Measurements from ENCODE around the gene NFS1.

The NFS1 gene

DNA sequence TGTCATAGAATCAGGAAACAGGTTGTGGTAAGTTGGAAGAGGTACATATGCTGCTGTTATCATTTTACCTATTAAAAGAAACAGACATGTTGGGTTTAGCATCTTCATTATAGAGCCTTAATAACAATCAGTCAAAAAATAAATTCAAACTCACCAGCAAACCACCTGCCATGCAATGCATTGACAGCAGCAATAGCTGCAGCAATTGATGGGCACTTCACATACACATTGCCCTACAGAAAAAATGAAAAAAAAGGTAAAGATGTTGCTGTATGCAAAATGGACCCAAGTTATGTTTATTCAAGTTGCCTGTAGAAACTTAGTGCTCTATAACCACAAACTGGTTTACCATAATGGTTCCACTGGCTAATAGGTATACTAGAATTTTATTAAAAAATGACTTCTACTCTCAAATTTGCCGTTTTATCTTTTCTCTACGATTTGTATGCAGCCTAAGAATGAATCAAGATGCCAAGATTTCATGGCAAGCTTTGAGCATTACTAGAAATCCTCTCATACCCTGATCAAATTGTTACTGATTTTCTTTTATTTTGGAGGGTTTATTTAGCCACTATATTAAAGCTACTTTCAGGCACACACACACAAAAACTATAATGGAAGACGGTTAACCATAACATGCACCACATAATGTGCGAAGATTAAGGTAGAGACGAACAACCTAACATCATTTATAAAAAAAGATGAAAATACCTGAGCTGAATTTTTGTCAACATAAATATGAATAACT, 5.5 kb upstream of the NFS1 start:
- no peak for DNase-seq (ENCODE audit: low spot score)
- in situ Hi-C loops (cut with MboI; ENCODE audit: low sequenced_read_pairs, unreplicated experiment), result no loop called here
- TF ChIP-seq, protein P1, sequence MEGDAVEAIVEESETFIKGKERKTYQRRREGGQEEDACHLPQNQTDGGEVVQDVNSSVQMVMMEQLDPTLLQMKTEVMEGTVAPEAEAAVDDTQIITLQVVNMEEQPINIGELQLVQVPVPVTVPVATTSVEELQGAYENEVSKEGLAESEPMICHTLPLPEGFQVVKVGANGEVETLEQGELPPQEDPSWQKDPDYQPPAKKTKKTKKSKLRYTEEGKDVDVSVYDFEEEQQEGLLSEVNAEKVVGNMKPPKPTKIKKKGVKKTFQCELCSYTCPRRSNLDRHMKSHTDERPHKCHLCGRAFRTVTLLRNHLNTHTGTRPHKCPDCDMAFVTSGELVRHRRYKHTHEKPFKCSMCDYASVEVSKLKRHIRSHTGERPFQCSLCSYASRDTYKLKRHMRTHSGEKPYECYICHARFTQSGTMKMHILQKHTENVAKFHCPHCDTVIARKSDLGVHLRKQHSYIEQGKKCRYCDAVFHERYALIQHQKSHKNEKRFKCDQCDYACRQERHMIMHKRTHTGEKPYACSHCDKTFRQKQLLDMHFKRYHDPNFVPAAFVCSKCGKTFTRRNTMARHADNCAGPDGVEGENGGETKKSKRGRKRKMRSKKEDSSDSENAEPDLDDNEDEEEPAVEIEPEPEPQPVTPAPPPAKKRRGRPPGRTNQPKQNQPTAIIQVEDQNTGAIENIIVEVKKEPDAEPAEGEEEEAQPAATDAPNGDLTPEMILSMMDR (IDR thresholded peaks at IDR 0.05; ENCODE audit: borderline replicate concordance, control extremely low read depth, extremely low read depth, insufficient read depth, missing control alignments), result no peak

DNA sequence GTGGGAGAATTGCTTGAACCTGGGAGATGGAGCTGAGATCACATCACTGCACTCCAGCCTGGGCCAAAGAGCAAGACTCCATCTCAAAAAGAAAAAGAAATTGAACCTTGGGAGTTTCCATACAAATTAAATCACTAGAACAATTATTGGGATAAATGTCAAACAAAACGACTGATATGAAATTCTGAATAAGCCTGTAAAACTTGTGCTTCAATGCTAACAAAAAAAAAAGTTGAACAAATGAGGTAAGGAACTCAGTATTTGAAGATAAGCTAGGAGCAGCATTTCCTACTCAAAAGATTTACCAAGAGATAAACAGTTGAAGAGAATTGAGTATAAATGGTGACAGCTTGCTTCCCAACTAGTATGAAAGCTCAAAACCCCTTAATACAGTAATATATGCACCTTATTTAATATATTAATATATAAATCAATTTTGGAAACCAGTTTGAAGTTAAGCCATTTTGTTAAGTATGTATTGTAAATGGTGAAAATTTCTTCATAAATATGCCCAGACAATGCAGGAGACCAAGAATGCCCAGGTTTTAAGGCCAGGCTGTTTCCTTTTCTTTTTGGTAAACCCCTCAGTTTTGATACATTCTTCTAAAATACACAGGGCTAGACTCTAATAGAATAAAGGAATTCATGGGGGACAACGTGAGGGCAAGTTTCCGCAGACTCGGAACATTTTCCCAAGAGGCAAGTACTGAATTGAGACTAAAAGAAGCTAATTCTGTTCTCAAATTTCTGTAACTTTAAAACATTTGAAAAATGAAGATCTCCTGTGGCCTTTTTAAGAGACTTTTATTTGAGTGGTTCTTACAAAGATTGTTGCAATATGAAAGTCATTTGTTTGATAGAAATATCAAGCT, 3.9 kb upstream of the NFS1 start:
- DNase-seq (ENCODE audit: low spot score), result no peak
- TF ChIP-seq, protein P1 (IDR thresholded peaks at IDR 0.05; ENCODE audit: borderline replicate concordance, control extremely low read depth, extremely low read depth, insufficient read depth, missing control alignments), result no peak
- in situ Hi-C loops (cut with MboI; ENCODE audit: low sequenced_read_pairs, unreplicated experiment), result no loop called here

DNA sequence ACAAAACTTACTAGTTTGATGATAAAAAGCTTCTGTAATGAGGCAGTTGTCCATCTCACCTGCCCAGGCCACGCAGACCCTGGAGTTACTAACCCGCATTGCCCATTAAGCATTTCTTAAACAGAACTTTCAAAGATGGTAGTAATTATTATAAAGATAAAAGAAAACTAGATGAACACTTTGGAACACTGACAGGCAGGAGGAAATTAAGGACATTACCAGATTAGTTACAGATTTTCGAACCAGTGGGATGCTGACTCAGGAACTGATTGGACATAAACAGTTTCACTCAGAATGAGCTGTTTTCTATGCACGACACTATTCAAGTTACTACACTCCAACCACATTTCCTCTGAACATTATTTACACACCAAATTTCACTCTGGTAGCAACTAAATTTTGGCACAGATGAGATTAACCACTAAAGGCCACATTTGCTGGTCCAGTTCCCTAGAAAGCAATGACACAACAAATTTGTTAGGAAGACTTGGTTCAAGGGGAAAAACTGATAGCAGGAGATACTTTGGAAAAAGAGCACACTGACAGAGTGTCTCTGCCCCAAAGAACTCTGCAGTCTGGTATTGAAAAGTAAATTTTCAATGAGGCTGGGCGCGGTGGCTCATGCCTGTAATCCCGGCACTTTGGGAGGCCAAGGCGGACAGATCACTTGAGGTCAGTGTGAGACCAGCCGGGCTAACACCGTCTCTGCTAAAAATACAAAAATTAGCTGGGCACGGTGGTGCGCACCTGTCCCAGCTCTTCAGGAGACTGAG, 3.1 kb upstream of the NFS1 start:
- in situ Hi-C loops (cut with MboI; ENCODE audit: low sequenced_read_pairs, unreplicated experiment), result no loop called here
- TF ChIP-seq, protein P1 (IDR thresholded peaks at IDR 0.05; ENCODE audit: borderline replicate concordance, control extremely low read depth, extremely low read depth, insufficient read depth, missing control alignments), result no peak
- no peak for DNase-seq (ENCODE audit: low spot score)

DNA sequence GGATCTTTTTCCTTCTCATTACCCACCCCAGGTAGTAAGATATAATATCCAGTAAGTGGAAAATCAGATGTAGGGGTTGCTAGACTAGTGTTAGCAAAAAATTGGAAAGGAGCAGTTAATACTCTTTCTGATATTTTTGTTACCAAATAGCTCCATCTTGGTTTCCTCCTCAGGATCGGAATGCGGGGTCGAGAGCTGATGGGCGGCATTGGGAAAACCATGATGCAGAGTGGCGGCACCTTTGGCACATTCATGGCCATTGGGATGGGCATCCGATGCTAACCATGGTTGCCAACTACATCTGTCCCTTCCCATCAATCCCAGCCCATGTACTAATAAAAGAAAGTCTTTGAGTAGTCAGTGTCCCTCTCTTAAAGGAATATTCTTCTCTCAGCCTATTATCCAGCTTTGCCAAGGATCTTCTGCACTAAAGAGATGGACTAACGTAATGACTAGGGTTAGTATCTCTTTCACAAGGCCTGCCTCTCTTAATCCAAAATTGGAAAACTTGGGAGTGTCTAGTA, 1.5 kb upstream of the NFS1 start:
- TF ChIP-seq, protein P1 (IDR thresholded peaks at IDR 0.05; ENCODE audit: borderline replicate concordance, control extremely low read depth, extremely low read depth, insufficient read depth, missing control alignments), result no peak
- no peak for DNase-seq (ENCODE audit: low spot score)
- in situ Hi-C loops (cut with MboI; ENCODE audit: low sequenced_read_pairs, unreplicated experiment), result no loop called here

DNA sequence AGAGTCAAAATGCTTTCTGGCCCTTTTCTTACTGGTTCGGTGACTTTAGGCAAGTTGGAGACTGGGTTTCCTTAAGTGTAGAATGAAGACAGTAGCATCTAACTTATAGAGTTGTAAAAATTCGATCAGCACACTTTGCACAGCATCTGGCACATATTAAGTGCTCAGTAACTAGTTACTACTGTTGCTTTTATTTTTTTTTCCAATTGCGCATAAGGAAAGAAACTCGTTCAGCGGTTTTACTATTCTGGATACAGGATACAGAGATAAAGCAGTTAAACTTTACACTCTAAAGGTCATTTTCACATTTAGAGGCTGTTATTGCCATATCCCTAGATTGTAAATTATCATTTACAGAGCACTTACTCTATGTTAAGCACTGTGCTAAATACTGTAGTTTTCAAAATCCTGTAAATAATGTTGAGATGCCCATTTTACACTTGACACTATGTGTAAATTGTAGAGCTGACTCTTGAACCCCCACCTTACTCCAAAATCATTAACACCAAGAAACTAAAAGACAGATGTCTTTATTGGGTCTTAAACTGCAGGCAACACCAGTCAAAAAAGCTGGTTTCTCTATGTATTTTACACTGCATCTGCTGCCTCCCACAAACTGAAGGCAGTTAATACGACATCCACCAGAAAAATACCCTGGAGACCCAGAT, 939 bp upstream of the NFS1 start:
- TF ChIP-seq, protein P1 (IDR thresholded peaks at IDR 0.05; ENCODE audit: borderline replicate concordance, control extremely low read depth, extremely low read depth, insufficient read depth, missing control alignments), result no peak
- DNase-seq (ENCODE audit: low spot score), result no peak
- in situ Hi-C loops (cut with MboI; ENCODE audit: low sequenced_read_pairs, unreplicated experiment), result no loop called here
